GM19438 (cell line): Measurements from ENCODE around the gene ELMOD1.

ENCODE experiments used
- ATAC-seq: cut with Tn5 transposase; IDR thresholded peaks from one replicate; pipeline ENCODE4 v1.9.1; 2021; ENCODE audit warnings: low read depth; ENCODE audit not compliant: unreplicated experiment

Gene ELMOD1

GRCh38 chr11:107581147-107581546, 9.8 kb upstream of the ELMOD1 start:
- no peak for ATAC-seq

- no peak for ATAC-seq
Measured at GRCh38 chr11:107583629-107584195, 7.2 kb upstream of the ELMOD1 start.

- ATAC-seq: no peak
Measured at GRCh38 chr11:107587306-107587979, 3.5 kb upstream of the ELMOD1 start.

DNA sequence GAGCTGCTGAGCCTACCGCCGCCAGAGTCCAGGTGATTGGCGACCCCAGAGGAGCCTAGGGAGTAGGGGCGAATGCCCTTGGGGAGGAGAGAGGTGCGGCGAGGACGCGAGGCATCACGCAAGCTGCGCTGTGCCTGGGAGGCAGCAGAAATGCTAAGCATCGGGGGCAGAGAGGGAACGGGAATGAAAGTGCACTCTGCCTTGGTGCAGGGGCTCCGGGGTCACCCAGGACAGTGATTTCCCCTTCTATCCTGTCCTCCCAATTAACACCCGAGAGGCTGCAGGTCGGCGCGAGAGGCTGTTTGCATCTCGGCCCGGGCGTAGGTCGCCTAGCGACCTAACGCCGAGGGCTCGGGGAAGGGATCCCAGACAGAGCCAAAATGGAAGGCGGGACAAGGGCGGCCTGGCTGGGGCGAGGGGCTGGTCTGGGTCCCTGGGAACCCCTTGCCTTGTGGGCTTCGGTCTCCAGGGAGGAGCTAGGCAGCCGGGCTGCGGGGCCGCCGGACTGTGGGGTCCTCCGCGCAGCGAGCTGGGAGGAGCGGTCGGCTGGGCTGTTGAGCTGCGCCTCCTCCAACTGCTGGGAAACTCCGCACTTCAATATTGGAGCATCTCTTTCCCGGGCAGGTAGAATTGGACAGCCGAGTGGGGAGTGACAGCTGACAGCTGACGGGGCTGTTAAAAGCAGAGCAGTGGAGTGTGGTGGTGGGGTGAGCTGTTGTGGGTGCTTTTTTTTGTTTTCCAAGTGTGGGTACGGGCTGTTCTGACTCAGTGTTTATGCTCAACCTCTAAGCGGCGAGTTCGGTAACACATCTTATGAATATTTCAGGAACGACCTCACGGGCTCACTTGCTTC, 657 bp downstream of the ELMOD1 start:
- peak; percentile 33 for ATAC-seq

GRCh38 chr11:107592231-107592590, 1.3 kb downstream of the ELMOD1 start:
- ATAC-seq: no peak

DNA sequence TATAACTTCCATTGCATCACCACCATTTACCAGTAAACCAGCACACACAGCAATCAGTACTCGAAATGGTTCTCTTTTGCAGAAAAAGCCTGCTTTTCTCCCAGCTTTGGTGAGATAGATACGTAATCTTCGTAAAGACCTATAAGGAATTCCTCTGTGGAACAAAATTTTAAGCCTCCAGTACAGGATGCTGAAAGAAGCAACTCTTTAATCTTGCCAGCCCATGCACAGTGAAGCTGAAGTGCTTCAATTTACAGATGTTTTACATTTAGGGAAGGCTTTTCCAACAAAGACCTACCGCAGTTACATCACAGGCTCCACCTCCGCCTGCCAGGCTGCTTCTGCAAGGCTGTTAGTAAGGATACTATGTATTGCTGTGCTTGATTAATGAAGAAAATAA, 1.9 kb downstream of the ELMOD1 start:
- ATAC-seq: no peak

DNA sequence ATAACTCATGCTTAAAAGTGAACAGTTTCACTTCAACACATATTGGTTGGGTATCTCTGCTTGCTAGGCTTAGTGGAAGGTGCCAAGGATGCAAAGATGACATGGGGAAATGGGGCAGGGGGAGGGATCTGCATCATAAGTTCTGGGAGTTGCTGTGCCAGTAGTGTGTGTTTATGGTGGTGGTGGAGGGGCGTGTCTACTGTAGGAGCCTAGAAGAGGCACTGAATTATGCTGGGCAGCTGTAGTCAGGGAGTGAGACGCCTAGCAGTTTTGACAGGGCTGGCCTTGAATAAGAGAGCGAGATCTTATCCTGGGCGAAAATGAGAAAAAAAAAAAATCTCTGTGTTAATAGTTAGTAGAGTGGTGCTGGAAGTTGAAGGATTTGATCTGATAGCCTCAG, 3.0 kb downstream of the ELMOD1 start:
- no peak for ATAC-seq

DNA sequence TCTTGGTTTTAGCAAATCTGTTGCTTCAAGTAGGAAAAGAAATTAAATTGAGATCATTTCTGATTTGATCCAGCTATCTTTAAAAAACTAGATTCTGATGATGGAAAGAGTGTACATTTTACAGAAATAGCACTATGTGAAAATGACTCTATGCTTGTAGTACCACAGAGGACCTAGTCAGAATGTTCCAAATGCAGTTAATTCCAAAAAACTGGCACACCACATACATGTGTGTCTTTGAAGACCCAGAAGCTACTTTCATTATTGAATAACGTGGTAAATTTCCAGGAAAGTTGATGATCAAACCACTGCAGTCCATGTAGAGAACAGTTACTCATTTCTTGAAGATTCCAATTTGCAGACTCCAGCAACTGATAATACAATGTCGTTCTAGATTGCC, 3.8 kb downstream of the ELMOD1 start:
- ATAC-seq: no peak

DNA sequence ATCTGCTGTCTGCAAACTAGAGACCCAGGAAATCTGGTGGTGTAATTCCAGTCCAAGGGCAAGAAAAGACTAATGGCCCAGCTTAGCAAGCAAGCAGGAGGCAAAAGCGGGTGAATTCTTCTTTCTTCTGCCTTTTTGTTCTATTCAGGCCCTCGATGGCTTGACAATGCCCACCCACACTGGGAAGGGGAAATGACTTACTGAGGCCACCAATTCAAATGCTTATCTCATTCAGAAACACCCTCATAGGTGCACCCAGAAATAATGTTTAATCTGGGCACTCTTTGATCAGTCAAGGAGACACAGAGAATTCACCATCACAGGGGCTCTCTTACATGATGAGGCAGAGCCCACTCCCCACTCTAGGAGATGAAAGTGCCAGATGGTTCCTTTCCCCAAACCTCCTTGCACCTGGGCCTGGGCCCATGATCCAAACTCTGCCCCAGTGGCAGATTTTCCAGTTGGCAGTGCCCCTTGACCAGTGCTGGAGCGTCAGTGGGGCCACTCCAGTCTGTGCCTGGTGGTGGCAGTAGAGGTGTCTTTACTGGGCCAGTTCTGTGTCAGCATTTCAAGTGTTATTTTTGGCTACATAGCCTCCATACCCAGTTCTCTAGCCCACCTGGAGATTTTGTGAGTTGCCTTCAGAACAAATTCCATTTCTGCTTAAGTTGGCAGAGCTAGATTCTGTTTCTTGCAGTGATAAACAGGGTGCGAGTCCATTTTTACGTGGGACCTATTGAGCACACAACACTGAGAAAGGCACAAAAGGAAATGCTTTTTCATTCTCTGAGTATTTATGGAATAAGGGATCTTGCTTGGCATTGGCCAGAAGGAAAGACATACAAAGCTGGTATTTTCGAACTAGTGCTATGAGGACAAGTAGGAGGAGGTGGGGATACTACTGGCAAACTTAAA, 7.5 kb downstream of the ELMOD1 start:
- ATAC-seq: peak; percentile 75

DNA sequence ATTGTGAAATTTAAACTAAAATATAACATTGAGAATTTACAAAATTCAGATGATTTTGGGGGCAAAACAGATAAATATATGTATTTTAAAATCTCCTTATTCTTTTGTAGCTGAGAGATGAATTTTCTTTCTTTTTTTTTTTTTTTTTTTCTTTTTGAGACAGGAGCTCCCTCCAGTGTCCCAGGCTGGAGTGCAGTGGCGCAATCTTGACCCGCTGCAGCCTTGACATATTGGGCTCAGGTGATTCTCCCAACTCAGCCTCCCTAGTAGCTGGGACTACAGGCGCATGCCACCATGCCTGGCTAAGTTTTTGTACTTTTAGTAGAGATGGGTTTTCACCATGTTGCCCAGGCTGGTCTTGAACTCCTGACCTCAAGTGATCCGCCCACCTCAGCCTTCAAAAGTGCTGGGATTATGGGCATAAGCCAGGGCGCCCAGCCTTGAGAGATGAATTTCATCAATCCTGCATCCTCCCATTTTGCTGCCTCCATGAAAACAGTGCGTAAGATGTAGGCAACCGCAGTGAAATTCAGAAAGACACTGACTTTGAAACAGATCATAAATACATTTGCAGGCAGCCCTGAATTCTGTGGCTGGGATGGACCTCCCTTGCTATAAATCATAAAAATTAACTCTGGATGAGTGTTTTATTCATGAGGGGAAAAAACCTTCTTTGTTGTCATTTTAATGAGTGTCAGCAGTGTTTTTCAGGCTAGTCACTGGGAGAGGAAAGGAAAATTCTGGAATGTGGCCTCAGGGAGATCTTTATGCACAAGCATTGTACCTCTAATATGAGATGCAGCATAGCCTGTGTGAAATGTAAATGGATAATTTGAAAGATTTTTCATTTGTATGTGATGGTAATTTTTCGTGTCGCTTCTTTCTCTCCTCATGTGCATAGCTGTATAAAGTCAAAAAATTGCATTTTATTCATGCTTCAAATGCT, 14.4 kb downstream of the ELMOD1 start:
- ATAC-seq: no peak

DNA sequence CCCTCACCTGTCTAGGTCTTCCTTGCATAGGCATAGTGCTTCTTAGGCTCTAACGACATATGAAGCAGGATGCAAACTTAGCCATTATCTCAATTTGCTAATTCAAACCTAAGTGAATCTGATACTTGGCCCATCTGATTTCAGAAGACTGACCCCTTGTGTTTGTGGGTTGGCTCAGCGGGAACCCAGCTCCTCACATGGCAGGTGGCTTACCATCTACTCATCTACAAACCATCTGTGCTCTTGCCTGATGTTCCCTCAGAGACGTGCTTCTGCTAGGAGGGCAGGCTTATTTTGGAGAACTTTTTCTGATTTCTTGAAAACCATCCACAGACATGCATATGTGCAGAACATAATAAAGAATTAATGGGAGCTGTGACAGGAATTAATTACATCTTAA, 15.2 kb downstream of the ELMOD1 start:
- no peak for ATAC-seq

DNA sequence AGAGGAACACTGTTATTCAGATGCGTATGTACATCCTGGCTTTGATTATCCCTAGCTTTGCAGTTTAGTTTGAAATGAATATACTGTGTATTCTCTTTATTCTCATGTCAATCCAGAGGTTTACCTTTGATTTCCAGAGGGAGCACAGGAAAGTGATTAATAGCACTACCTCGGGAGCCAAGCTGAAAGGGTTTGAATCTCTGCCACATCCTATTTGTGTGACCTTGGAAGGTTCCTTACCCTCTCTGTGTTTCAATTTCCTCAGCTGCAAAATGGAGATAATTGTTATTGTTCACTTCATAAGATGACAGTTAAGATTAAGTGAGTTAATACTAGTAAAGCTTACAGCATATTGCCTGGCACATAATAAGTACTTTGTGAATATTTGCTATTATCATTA, 17.9 kb downstream of the ELMOD1 start:
- ATAC-seq: no peak

- ATAC-seq: no peak
Measured at GRCh38 chr11:107609400-107610218, 18.7 kb downstream of the ELMOD1 start.

GRCh38 chr11:107612445-107612844, 21.5 kb downstream of the ELMOD1 start:
- no peak for ATAC-seq

- ATAC-seq: no peak
Measured at GRCh38 chr11:107619926-107620325, 29.0 kb downstream of the ELMOD1 start.

DNA sequence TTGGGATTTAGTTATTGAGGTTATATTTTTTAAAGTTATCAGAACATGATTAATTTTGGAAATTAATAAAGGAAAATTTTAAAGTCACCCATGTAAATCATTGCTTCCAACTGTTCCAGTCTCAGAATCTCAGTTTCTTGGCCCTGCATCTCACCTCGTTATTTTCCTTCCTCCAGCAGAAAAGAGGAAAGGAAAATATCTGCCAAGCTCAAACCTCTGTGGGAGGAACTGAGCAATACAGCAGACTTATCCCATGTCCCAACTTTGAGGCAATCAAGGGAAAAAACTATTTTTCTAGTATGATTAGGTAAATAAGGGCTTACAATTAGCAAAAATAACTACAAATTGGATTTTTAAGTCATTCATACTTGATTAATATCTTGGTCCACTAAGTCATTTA, 30.1 kb downstream of the ELMOD1 start:
- no peak for ATAC-seq

GRCh38 chr11:107623183-107623582, 32.2 kb downstream of the ELMOD1 start:
- ATAC-seq: no peak

- ATAC-seq: no peak
Measured at GRCh38 chr11:107624983-107625684, 34.2 kb downstream of the ELMOD1 start.
